ENCODE results near the gene ZBTB9.

ZBTB9 gene

GRCh38 chr6:33417128-33417902, 37.1 kb upstream of the ZBTB9 start:
- H3K4me3 ChIP-seq = peak overlapping the region; percentile 72 to 91 (median 81)
- H3K4me2 ChIP-seq = peak overlapping the region; percentile 91 to 100 (median 98)
- TF ChIP-seq Cebpa-rat (IDR thresholded peaks at IDR 0.05) = no peak
- peaks cover 64 to 74% (median 70%) of the 10 kb centered on the region in 10 experiments for H3K4me1 ChIP-seq
- H3K9me3 ChIP-seq (replicated peaks in 1 of 11) = no peaks in the 10 kb centered on the region
- H3K9ac ChIP-seq = peak overlapping the region; percentile 75 to 85 (median 80)
- peaks cover 0 to 7% (median 0%) of the 10 kb centered on the region in 11 experiments; a peak in 2 of 22 replicates for H3K27me3 ChIP-seq
- peaks cover 6 to 48% (median 24%) of the 10 kb centered on the region in 11 experiments; a peak in 12 of 22 replicates for H4K20me1 ChIP-seq
- peaks cover 38 to 46% (median 41%) of the 10 kb centered on the region in 11 experiments for H3K36me3 ChIP-seq
- peak overlapping the region; percentile 35 to 89 (median 78) for H3K27ac ChIP-seq

GRCh38 chr6:33417903-33418689, 36.3 kb upstream of the ZBTB9 start, which contains the start of gene CUTA:
TSS of gene CUTA (minus strand) at chr6:33418107. CDS start at chr6:33418000, 107 bp downstream.
- peaks cover 32 to 39% (median 33%) of the 10 kb centered on the region in 11 experiments for H3K36me3 ChIP-seq
- peak within 1 kb of the TSS; percentile 72 to 91 (median 81) for H3K4me3 ChIP-seq
- no peaks in the 10 kb centered on the region for H3K9me3 ChIP-seq (replicated peaks in 1 of 11)
- peaks cover 56 to 66% (median 62%) of the 10 kb centered on the region in 10 experiments for H3K4me1 ChIP-seq
- H3K9ac ChIP-seq = peak within 1 kb of the TSS; percentile 75 to 85 (median 80)
- H3K4me2 ChIP-seq = peak within 1 kb of the TSS; percentile 91 to 100 (median 98)
- peak within 1 kb of the TSS; percentile 78 to 89 (median 86) for H3K27ac ChIP-seq
- TF ChIP-seq Cebpa-rat (IDR thresholded peaks at IDR 0.05) = no peak
- H3K27me3 ChIP-seq = peaks cover 0 to 15% (median 0%) of the 10 kb centered on the region in 11 experiments; a peak in 2 of 22 replicates
- H4K20me1 ChIP-seq = peaks cover 6 to 42% (median 20%) of the 10 kb centered on the region in 11 experiments; a peak in 11 of 22 replicates

GRCh38 chr6:33418690-33419291, 35.6 kb upstream of the ZBTB9 start:
- peak overlapping the region; percentile 76 to 98 (median 88) for H3K4me2 ChIP-seq
- peak overlapping the region; percentile 61 to 82 (median 77) for H3K9ac ChIP-seq
- H3K9me3 ChIP-seq (replicated peaks in 1 of 11) = no peaks in the 10 kb centered on the region
- H3K4me3 ChIP-seq = peak overlapping the region; percentile 44 to 91 (median 79)
- peaks cover 25 to 32% (median 26%) of the 10 kb centered on the region in 11 experiments; a peak in 21 of 22 replicates for H3K36me3 ChIP-seq
- peaks cover 51 to 63% (median 58%) of the 10 kb centered on the region in 10 experiments for H3K4me1 ChIP-seq
- H3K27me3 ChIP-seq = peaks cover 0 to 15% (median 0%) of the 10 kb centered on the region in 11 experiments; a peak in 2 of 22 replicates
- peak overlapping the region; percentile 78 to 89 (median 86) for H3K27ac ChIP-seq
- peaks cover 6 to 35% (median 17%) of the 10 kb centered on the region in 11 experiments; a peak in 10 of 22 replicates for H4K20me1 ChIP-seq
- no peak for TF ChIP-seq Cebpa-rat (IDR thresholded peaks at IDR 0.05)

GRCh38 chr6:33419580-33420490, 34.5 kb upstream of the ZBTB9 start, which contains the start of gene SYNGAP1:
TSS of gene SYNGAP1 (plus strand) at chr6:33420065. CDS start at chr6:33420265, 200 bp downstream.
- Histone ChIP-seq H3K27me3 (peaks cover 0 to 15% (median 0%) of the 10 kb centered on the region in 11 experiments; a peak in 2 of 22 replicates), H3K36me3 (peaks cover 14 to 21% (median 18%) of the 10 kb centered on the region in 11 experiments; a peak in 20 of 22 replicates), H3K9ac (peak within 1 kb of the TSS; percentile 54 to 78 (median 74); a peak in 20 of 22 replicates), H4K20me1 (peaks cover 6 to 27% (median 13%) of the 10 kb centered on the region in 11 experiments; a peak in 10 of 22 replicates), H3K9me3 (replicated peaks in 1 of 11) (no peaks in the 10 kb centered on the region), H3K27ac (peak within 1 kb of the TSS; percentile 78 to 89 (median 86)), H3K4me1 (peaks cover 51 to 63% (median 58%) of the 10 kb centered on the region in 10 experiments), H3K4me2 (peak within 1 kb of the TSS; percentile 76 to 98 (median 88)), H3K4me3 (peak within 1 kb of the TSS in 9 of 10 experiments; percentile 36 to 80 (median 51); a peak in 15 of 20 replicates)
- TF ChIP-seq Cebpa-rat (IDR thresholded peaks at IDR 0.05) = no peak

GRCh38 chr6:33420491-33421343, 33.7 kb upstream of the ZBTB9 start:
- H4K20me1 ChIP-seq = peaks cover 1 to 18% (median 4%) of the 10 kb centered on the region in 11 experiments; a peak in 10 of 22 replicates
- H3K36me3 ChIP-seq = peaks cover 6 to 12% (median 9%) of the 10 kb centered on the region in 11 experiments; a peak in 20 of 22 replicates
- H3K4me2 ChIP-seq = peak overlapping the region in 6 of 11 experiments; percentile 13 to 51 (median 32); a peak in 9 of 22 replicates
- no peak overlapping the region; a peak in 2 of 20 replicates for H3K4me3 ChIP-seq
- H3K9me3 ChIP-seq (replicated peaks in 1 of 11) = no peaks in the 10 kb centered on the region
- peaks cover 46 to 58% (median 54%) of the 10 kb centered on the region in 10 experiments for H3K4me1 ChIP-seq
- TF ChIP-seq Cebpa-rat (IDR thresholded peaks at IDR 0.05) = no peak
- no peak overlapping the region; a peak in 1 of 22 replicates for H3K9ac ChIP-seq
- peaks cover 0 to 15% (median 0%) of the 10 kb centered on the region in 11 experiments; a peak in 2 of 22 replicates for H3K27me3 ChIP-seq
- no peak overlapping the region for H3K27ac ChIP-seq

- H3K4me3 ChIP-seq = no peak overlapping the region
- H3K4me2 ChIP-seq = peak overlapping the region in 5 of 11 experiments; percentile 2 to 26 (median 18); a peak in 2 of 22 replicates
- H3K27ac ChIP-seq = no peak overlapping the region
Measured at GRCh38 chr6:33421344-33421643, 33.1 kb upstream of the ZBTB9 start.

More at GRCh38 chr6:33421344-33421643, 33.1 kb upstream of the ZBTB9 start:
- Histone ChIP-seq H3K9ac (no peak overlapping the region), H3K36me3 (peaks cover under 1 to 7% (median 4%) of the 10 kb centered on the region in 11 experiments; a peak in 12 of 22 replicates), H4K20me1 (peaks cover 0 to 12% (median 0%) of the 10 kb centered on the region in 11 experiments; a peak in 5 of 22 replicates), H3K27me3 (peaks cover 0 to 15% (median 0%) of the 10 kb centered on the region in 11 experiments; a peak in 2 of 22 replicates), H3K4me1 (peaks cover 40 to 52% (median 49%) of the 10 kb centered on the region in 10 experiments), H3K9me3 (replicated peaks in 1 of 11) (no peaks in the 10 kb centered on the region)
- TF ChIP-seq Cebpa-rat (IDR thresholded peaks at IDR 0.05) = no peak

All from BLaER1 treated with 17β-estradiol and CSF1 and Interleukin-3, amounts not matched to agents 10 nM and 100 nM (cell line).